Measurements from ENCODE around the gene GPR35. TPM values are rescaled to one million over a fixed set of nuclear protein-coding genes. Genes with fewer than 3 reads are reported as not detected.

GPR35 gene
- total and polyA plus RNA-seq, 4 donors = 0.30 to 2.4 (median 0.44) TPM

- no peak overlapping the region for H3K4me3 ChIP-seq (ENCODE audit: low read depth in 1 of 3, low read length in 3 of 3)
- no peaks in the 10 kb centered on the region for H3K27me3 ChIP-seq (ENCODE audit: control insufficient read depth in 4 of 4, insufficient read depth in 4 of 4, low read length in 3 of 4)
- no peak for TF ChIP-seq TAF1 (conservative IDR thresholded peaks at IDR 0.05)
- no peak for TF ChIP-seq NR2F2 (IDR thresholded peaks at IDR 0.05)
- TF ChIP-seq HNF4A (conservative IDR thresholded peaks at IDR 0.05) = no peak
- TF ChIP-seq EGR1 (IDR thresholded peaks at IDR 0.05; ENCODE audit: low read depth in 2 of 2) = no peak
- TF ChIP-seq YY1 (IDR thresholded peaks at IDR 0.05) = no peak
- TF ChIP-seq RXRA (IDR thresholded peaks at IDR 0.05) = no peak
- no peak for TF ChIP-seq GABPA (IDR thresholded peaks at IDR 0.05 in 1 of 2, conservative IDR thresholded peaks at IDR 0.05 in 1 of 2)
- TF ChIP-seq CTCF (IDR thresholded peaks at IDR 0.05; ENCODE audit: low read depth, low read length, missing input control) = no peak
- no peak for TF ChIP-seq RAD21 (IDR thresholded peaks at IDR 0.05)
- TF ChIP-seq FOXA1 (IDR thresholded peaks at IDR 0.05) = no peak
- TF ChIP-seq ATF3 (IDR thresholded peaks at IDR 0.05) = no peak
- no peak for TF ChIP-seq ZBTB33 (IDR thresholded peaks at IDR 0.05)
- TF ChIP-seq REST (IDR thresholded peaks at IDR 0.05) = no peak
- no peak for TF ChIP-seq JUND (IDR thresholded peaks at IDR 0.05)
- no peak for TF ChIP-seq SP1 (IDR thresholded peaks at IDR 0.05)
- TF ChIP-seq FOXA2 (IDR thresholded peaks at IDR 0.05) = no peak
- TF ChIP-seq HNF4G (IDR thresholded peaks at IDR 0.05) = no peak
- no peak for TF ChIP-seq MAX (IDR thresholded peaks at IDR 0.05)
- H3K9ac ChIP-seq (ENCODE audit: low read depth in 1 of 2, low read length in 2 of 2) = no peak overlapping the region
- H3K36me3 ChIP-seq (ENCODE audit: control insufficient read depth in 4 of 4, insufficient read depth in 3 of 4, low read depth in 1 of 4, low read length in 3 of 4) = peaks cover 0 to 6% (median 4%) of the 10 kb centered on the region in 4 donors
- no peak overlapping the region for H3K27ac ChIP-seq (ENCODE audit: low read depth in 1 of 2, low read length in 2 of 2)
- WGBS = 91% methylated on average over 4 of the region's 4 CpGs
- H3K4me1 ChIP-seq (ENCODE audit: control insufficient read depth in 4 of 4, insufficient read depth in 4 of 4, low read length in 3 of 4) = peaks cover 18 to 53% (median 40%) of the 10 kb centered on the region in 4 donors
- H3K9me3 ChIP-seq (ENCODE audit: control insufficient read depth in 4 of 4, low read length in 3 of 4) = no peaks in the 10 kb centered on the region
- DNase-seq (ENCODE audit: low spot score) = no peak
Observed at GRCh38 chr2:240588669-240589068, 36.6 kb upstream of the GPR35 start.
